ENCODE results near the gene CYB561D1. TPM values are rescaled to one million over a fixed set of nuclear protein-coding genes. Genes with fewer than 3 reads are reported as not detected.
A peak's percentile ranks its signal among the peaks of the same experiment; 100 is the strongest.

CYB561D1 gene
- total RNA-seq, 1 donor from 2014 or later = 6.7 TPM

- no peak for DNase-seq
Measured at GRCh38 chr1:109530457-109531087, 36.7 kb downstream of the CYB561D1 start.

- DNase-seq = no peak
Measured at GRCh38 chr1:109531380-109531779, 37.5 kb downstream of the CYB561D1 start.

GRCh38 chr1:109531826-109532364 lies 38.0 kb downstream of the CYB561D1 start:
- no peak for DNase-seq

- peak; percentile 63 for DNase-seq
Measured at GRCh38 chr1:109532365-109533136, 38.7 kb downstream of the CYB561D1 start.

- DNase-seq = no peak
Measured at GRCh38 chr1:109534307-109534858, 40.5 kb downstream of the CYB561D1 start.

- no peak for DNase-seq
Measured at GRCh38 chr1:109535481-109535880, 41.6 kb downstream of the CYB561D1 start.

- DNase-seq = peak; percentile 78
Measured at GRCh38 chr1:109535971-109536491, 42.1 kb downstream of the CYB561D1 start.

- DNase-seq = no peak
Measured at GRCh38 chr1:109537450-109538178, 43.7 kb downstream of the CYB561D1 start.

- DNase-seq = no peak
Measured at GRCh38 chr1:109538827-109539555, 45.1 kb downstream of the CYB561D1 start.

GRCh38 chr1:109539676-109540075 lies 45.8 kb downstream of the CYB561D1 start, which contains the start of gene GPR61:
Gene GPR61 (plus strand): TSS chr1:109539872. CDS start chr1:109543023, 3,151 bp downstream.
- peak; percentile 63 for DNase-seq

GRCh38 chr1:109541102-109541501 lies 47.2 kb downstream of the CYB561D1 start:
- DNase-seq = no peak

GRCh38 chr1:109542657-109543056 lies 48.8 kb downstream of the CYB561D1 start:
- DNase-seq = no peak

GRCh38 chr1:109543283-109543987 lies 49.5 kb downstream of the CYB561D1 start:
- DNase-seq = no peak

- DNase-seq = no peak
Measured at GRCh38 chr1:109543988-109544735, 50.3 kb downstream of the CYB561D1 start.

- DNase-seq = peak; percentile 59
Measured at GRCh38 chr1:109546311-109547109, 52.6 kb downstream of the CYB561D1 start.

GRCh38 chr1:109547463-109548320 lies 53.8 kb downstream of the CYB561D1 start:
- no peak for DNase-seq

GRCh38 chr1:109548321-109549267 lies 54.7 kb downstream of the CYB561D1 start, which contains the start of gene GNAI3:
Gene GNAI3 (plus strand): TSS chr1:109548615. CDS start chr1:109548721, 106 bp downstream.
- peak; percentile 96 for DNase-seq
